Smooth muscle cell (in vitro differentiated cells): ENCODE data around the gene RGPD3. TPM values are rescaled to one million over a fixed set of nuclear protein-coding genes. Genes with fewer than 3 reads are reported as not detected.
"Not testable (repeated sequence)": the region's sequence is repeated elsewhere in the genome, so short reads cannot be mapped to it uniquely, and the experiment has no call there.

Experiments
- DNase-seq: peaks from one replicate; lab custom pipeline; 2025; ENCODE audit not compliant: unreplicated experiment; lab: John Stamatoyannopoulos, UW
- H2AFZ ChIP-seq: fragments of 200-600 bp; sonication (generic); 2 replicates; pipeline ENCODE4 v1.6.0; 2016; ENCODE audit warnings: antibody characterized with exemption, low read depth, mild to moderate bottlenecking
- H3F3A ChIP-seq: fragments of 200-600 bp; sonication (generic); 2 replicates; pipeline ENCODE4 v1.6.0; 2017; ENCODE audit warnings: antibody characterized with exemption, low read depth
- H3K27ac ChIP-seq: fragments of 200-600 bp; sonication (generic); 2 replicates; pipeline ENCODE4 v1.5.1; 2016; ENCODE audit warnings: low read depth, mild to moderate bottlenecking
- H3K27me3 ChIP-seq: fragments of 200-600 bp; sonication (generic); 2 replicates; pipeline ENCODE4 v1.6.1; 2016; ENCODE audit warnings: low read depth, mild to moderate bottlenecking
- H3K36me3 ChIP-seq: fragments of 200-600 bp; sonication (generic); 2 replicates; pipeline ENCODE4 v1.5.1; 2016; ENCODE audit warnings: low read depth
- H3K4me1 ChIP-seq: fragments of 200-600 bp; sonication (generic); 2 replicates; pipeline ENCODE4 v1.5.1; 2016; ENCODE audit warnings: low read depth
- H3K4me2 ChIP-seq: fragments of 200-600 bp; sonication (generic); 2 replicates; pipeline ENCODE4 v1.6.0; 2016; ENCODE audit warnings: mild to moderate bottlenecking
- H3K4me3 ChIP-seq: fragments of 200-600 bp; sonication (generic); 2 replicates; pipeline ENCODE4 v1.5.1; 2016; ENCODE audit warnings: mild to moderate bottlenecking
- H3K79me2 ChIP-seq: fragments of 200-600 bp; sonication (generic); 2 replicates; pipeline ENCODE4 v1.6.0; 2016; ENCODE audit warnings: low read depth, mild to moderate bottlenecking
- H3K9ac ChIP-seq: fragments of 200-600 bp; sonication (generic); 2 replicates; pipeline ENCODE4 v1.6.0; 2016; ENCODE audit warnings: low read depth
- H3K9me3 ChIP-seq: fragments of 200-600 bp; sonication (generic); replicated peaks from 2 replicates; pipeline ENCODE4 v1.5.1; 2016; ENCODE audit warnings: low read depth
- H4K20me1 ChIP-seq: fragments of 200-600 bp; sonication (generic); 2 replicates; pipeline ENCODE4 v1.6.0; 2016; ENCODE audit warnings: low read depth
- CTCF ChIP-seq: fragments of 200-600 bp; sonication (generic); IDR thresholded peaks from 2 replicates; pipeline ENCODE4 v1.5.1; 2017; ENCODE audit warnings: borderline replicate concordance, mild to moderate bottlenecking, antibody characterized with exemption; ENCODE audit not compliant: insufficient read depth, poor library complexity, severe bottlenecking
- WGBS: methylation state at CpG from one replicate; pipeline ENCODE4 v1.1.7; 2016; ENCODE audit warnings: low lambda C conversion rate; 5-methylcytosine and 5-hydroxymethylcytosine counted together
- polyA plus RNA-seq: library from polyadenylated mRNA; unstranded; fragments of >200 nt; fragmentation: Nextera tagmentation; extraction: Ambion mirVana; gene quantifications from 2 replicates; pipeline ENCODE4 v1.2.1, GENCODE V29; 2016
- total RNA-seq: library from RNA; depleted of rRNA; stranded (reverse); fragments of >200 nt; gene quantifications from 2 replicates; pipeline ENCODE4 v1.2.3, GENCODE V29; 2014

RGPD3 gene
- 0.04 and 0.22 TPM in 2 replicates for total RNA-seq
- polyA plus RNA-seq, result 0.04 TPM in 1 of 2 replicates, not detected in the other

GRCh38 chr2:106468107-106468506 is at the start of gene RGPD3:
Gene RGPD3, minus strand, starts transcription at chr2:106468413. Its CDS starts 125 bp downstream, at chr2:106468288.
- H3K27me3 ChIP-seq, H3K27ac ChIP-seq, H3K4me3 ChIP-seq, H3K36me3 ChIP-seq, DNase-seq, H3K4me1 ChIP-seq, H3K9ac ChIP-seq, H3K79me2 ChIP-seq, H2AFZ ChIP-seq, H3F3A ChIP-seq, H4K20me1 ChIP-seq, H3K4me2 ChIP-seq, H3K9me3 ChIP-seq: not testable (repeated sequence)
- WGBS, result 99% methylated on average over 25 of the region's 45 CpGs

- Histone ChIP-seq H3K4me3 (no peak overlapping the region), H3K9ac (no peak overlapping the region), H3K79me2 (no peaks in the 10 kb centered on the region), H2AFZ (no peak overlapping the region), H4K20me1 (no peaks in the 10 kb centered on the region), H3K36me3 (no peaks in the 10 kb centered on the region), H3K4me2 (no peak overlapping the region), H3F3A (no peaks in the 10 kb centered on the region), H3K9me3 (no peaks in the 10 kb centered on the region), H3K27me3 (no peaks in the 10 kb centered on the region), H3K27ac (no peak overlapping the region), H3K4me1 (no peaks in the 10 kb centered on the region)
- no peak for DNase-seq
- no peak for TF ChIP-seq CTCF
- 93% methylated on average over 11 of the region's 11 CpGs for WGBS
These were observed 49.1 kb upstream of the RGPD3 start for GRCh38 chr2:106517329-106517728.

- H3K9ac ChIP-seq, result no peak overlapping the region
- no peak for TF ChIP-seq CTCF
- H2AFZ ChIP-seq, result no peak overlapping the region
- WGBS, result 91% methylated on average over 1 of the region's 1 CpG
- H3K36me3 ChIP-seq, result no peaks in the 10 kb centered on the region
- H3K27ac ChIP-seq, result no peak overlapping the region
- no peak for DNase-seq
- no peak overlapping the region for H3K4me2 ChIP-seq
- H3K27me3 ChIP-seq, result no peaks in the 10 kb centered on the region
- H3K9me3 ChIP-seq, result no peaks in the 10 kb centered on the region
- H3F3A ChIP-seq, result no peaks in the 10 kb centered on the region
- no peaks in the 10 kb centered on the region for H4K20me1 ChIP-seq
- no peaks in the 10 kb centered on the region for H3K4me1 ChIP-seq
- H3K79me2 ChIP-seq, result no peaks in the 10 kb centered on the region
- no peak overlapping the region for H3K4me3 ChIP-seq
These were observed 48.7 kb upstream of the RGPD3 start for GRCh38 chr2:106516864-106517263.

GRCh38 chr2:106516436-106516835 is 48.2 kb upstream of the RGPD3 start:
- no peaks in the 10 kb centered on the region for H3K27me3 ChIP-seq
- no peaks in the 10 kb centered on the region for H3K4me1 ChIP-seq
- H4K20me1 ChIP-seq, result no peaks in the 10 kb centered on the region
- H3K36me3 ChIP-seq, result no peaks in the 10 kb centered on the region
- H3K27ac ChIP-seq, result no peak overlapping the region
- no peak overlapping the region for H3K9ac ChIP-seq
- no peak overlapping the region for H2AFZ ChIP-seq
- no peak overlapping the region for H3K4me3 ChIP-seq
- H3K9me3 ChIP-seq, result no peaks in the 10 kb centered on the region
- 87% methylated on average over 4 of the region's 4 CpGs for WGBS
- H3F3A ChIP-seq, result no peaks in the 10 kb centered on the region
- no peaks in the 10 kb centered on the region for H3K79me2 ChIP-seq
- no peak overlapping the region for H3K4me2 ChIP-seq
- DNase-seq, result no peak
- TF ChIP-seq CTCF, result no peak

- 74% methylated on average over 3 of the region's 3 CpGs for WGBS
- not testable (repeated sequence) for H3K36me3 ChIP-seq, H3K27ac ChIP-seq, H3K4me2 ChIP-seq, DNase-seq, H3F3A ChIP-seq, H3K9ac ChIP-seq, H3K27me3 ChIP-seq, H3K79me2 ChIP-seq, H3K4me1 ChIP-seq, H2AFZ ChIP-seq, H4K20me1 ChIP-seq, H3K4me3 ChIP-seq, H3K9me3 ChIP-seq
These were observed 46.6 kb upstream of the RGPD3 start for GRCh38 chr2:106514827-106515226.

GRCh38 chr2:106513391-106513790 is 45.2 kb upstream of the RGPD3 start:
- H2AFZ ChIP-seq, H3K36me3 ChIP-seq, H3K4me2 ChIP-seq, H3K27me3 ChIP-seq, H4K20me1 ChIP-seq, H3F3A ChIP-seq, H3K9me3 ChIP-seq, H3K9ac ChIP-seq, DNase-seq, H3K4me1 ChIP-seq, H3K27ac ChIP-seq, H3K79me2 ChIP-seq, H3K4me3 ChIP-seq: not testable (repeated sequence)
- WGBS, result 88% methylated on average over 3 of the region's 5 CpGs
